Measurements from ENCODE around the gene ZBTB8A. TPM values are rescaled to one million over a fixed set of nuclear protein-coding genes. Genes with fewer than 3 reads are reported as not detected.

The ZBTB8A gene
- polyA plus RNA-seq, 1 of the 3 experiments (the other 2 are of a cell fraction) = 1.3 TPM

DNA sequence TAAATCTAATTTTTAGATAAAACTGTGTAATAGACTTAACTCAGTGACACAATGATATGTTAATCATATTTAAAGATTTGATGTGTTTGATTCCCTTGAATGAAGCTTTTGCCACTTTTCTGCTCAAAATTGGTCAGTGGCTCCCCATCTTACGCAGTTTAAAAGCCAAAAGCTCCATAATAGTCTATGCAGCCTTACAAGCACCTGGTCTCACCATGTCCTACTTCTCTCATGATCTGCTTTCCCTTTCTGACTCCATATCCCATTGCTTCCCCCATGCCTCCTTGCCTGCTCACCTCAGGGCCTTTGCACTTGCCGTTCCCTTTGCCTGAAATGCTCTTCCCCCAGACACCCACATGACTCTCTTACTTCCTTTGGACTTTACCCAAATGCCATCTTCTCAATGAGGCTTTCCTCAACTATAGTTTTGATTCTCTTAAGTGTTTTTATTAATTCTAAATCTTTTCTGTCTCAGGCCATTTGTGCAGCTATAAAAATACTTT lies 1.9 kb downstream of the ZBTB8A start:
- Histone ChIP-seq H3K9me3 (no peaks in the 10 kb centered on the region), H3K4me2 (no peak overlapping the region), H3K9me2 (no peaks in the 10 kb centered on the region), H3K4me1 (ENCODE audit: control insufficient read depth in 1 of 2, insufficient read depth in 2 of 2, low read depth in 1 of 2, low read length in 1 of 2) (peaks cover 5 to 9% of the 10 kb centered on the region in 2 experiments; a peak in 1 of 4 replicates), H4K20me1 (ENCODE audit: insufficient read depth) (no peaks in the 10 kb centered on the region), H3K9ac (no peak overlapping the region), H3K27me3 (ENCODE audit: insufficient read depth) (no peaks in the 10 kb centered on the region), H3K79me2 (ENCODE audit: insufficient read depth) (peaks cover 60% of the 10 kb centered on the region), H3K4me3 (ENCODE audit: low read depth in 2 of 2, low read length in 1 of 2) (no peak overlapping the region), H3F3A (replicated peaks; ENCODE audit: insufficient read depth) (peaks cover 19% of the 10 kb centered on the region), H3K27ac (ENCODE audit: low read depth in 2 of 2, low read length in 1 of 2) (no peak overlapping the region), H3K36me3 (replicated peaks in 1 of 2; ENCODE audit: control insufficient read depth in 1 of 2, insufficient read depth in 2 of 2, low read length in 1 of 2) (peaks cover 0 to 3% of the 10 kb centered on the region in 2 experiments), H2AFZ (ENCODE audit: low read depth) (no peak overlapping the region)
- TF ChIP-seq, protein P1, sequence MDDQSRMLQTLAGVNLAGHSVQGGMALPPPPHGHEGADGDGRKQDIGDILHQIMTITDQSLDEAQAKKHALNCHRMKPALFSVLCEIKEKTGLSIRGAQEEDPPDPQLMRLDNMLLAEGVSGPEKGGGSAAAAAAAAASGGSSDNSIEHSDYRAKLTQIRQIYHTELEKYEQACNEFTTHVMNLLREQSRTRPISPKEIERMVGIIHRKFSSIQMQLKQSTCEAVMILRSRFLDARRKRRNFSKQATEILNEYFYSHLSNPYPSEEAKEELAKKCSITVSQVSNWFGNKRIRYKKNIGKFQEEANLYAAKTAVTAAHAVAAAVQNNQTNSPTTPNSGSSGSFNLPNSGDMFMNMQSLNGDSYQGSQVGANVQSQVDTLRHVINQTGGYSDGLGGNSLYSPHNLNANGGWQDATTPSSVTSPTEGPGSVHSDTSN (IDR thresholded peaks at IDR 0.05) = no peak
- TF ChIP-seq FOXJ3 (CRISPR knock-in tag; IDR thresholded peaks at IDR 0.05) = no peak
- TF ChIP-seq, protein P2, sequence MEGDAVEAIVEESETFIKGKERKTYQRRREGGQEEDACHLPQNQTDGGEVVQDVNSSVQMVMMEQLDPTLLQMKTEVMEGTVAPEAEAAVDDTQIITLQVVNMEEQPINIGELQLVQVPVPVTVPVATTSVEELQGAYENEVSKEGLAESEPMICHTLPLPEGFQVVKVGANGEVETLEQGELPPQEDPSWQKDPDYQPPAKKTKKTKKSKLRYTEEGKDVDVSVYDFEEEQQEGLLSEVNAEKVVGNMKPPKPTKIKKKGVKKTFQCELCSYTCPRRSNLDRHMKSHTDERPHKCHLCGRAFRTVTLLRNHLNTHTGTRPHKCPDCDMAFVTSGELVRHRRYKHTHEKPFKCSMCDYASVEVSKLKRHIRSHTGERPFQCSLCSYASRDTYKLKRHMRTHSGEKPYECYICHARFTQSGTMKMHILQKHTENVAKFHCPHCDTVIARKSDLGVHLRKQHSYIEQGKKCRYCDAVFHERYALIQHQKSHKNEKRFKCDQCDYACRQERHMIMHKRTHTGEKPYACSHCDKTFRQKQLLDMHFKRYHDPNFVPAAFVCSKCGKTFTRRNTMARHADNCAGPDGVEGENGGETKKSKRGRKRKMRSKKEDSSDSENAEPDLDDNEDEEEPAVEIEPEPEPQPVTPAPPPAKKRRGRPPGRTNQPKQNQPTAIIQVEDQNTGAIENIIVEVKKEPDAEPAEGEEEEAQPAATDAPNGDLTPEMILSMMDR (IDR thresholded peaks at IDR 0.05) = no peak
- no peak for TF ChIP-seq SMC3 (IDR thresholded peaks at IDR 0.05; ENCODE audit: low read depth, low read length)
- TF ChIP-seq EP300 (IDR thresholded peaks at IDR 0.05; ENCODE audit: borderline replicate concordance in 1 of 2, low read depth in 1 of 2, low read length in 1 of 2) = no peak
- no peak for TF ChIP-seq JUND (IDR thresholded peaks at IDR 0.05)
- TF ChIP-seq, protein P3, sequence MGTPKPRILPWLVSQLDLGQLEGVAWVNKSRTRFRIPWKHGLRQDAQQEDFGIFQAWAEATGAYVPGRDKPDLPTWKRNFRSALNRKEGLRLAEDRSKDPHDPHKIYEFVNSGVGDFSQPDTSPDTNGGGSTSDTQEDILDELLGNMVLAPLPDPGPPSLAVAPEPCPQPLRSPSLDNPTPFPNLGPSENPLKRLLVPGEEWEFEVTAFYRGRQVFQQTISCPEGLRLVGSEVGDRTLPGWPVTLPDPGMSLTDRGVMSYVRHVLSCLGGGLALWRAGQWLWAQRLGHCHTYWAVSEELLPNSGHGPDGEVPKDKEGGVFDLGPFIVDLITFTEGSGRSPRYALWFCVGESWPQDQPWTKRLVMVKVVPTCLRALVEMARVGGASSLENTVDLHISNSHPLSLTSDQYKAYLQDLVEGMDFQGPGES (IDR thresholded peaks at IDR 0.05; ENCODE audit: low read depth, low read length) = no peak
- no peak for TF ChIP-seq GATA2 (CRISPR knock-in tag; IDR thresholded peaks at IDR 0.05)
- TF ChIP-seq RAD21 (IDR thresholded peaks at IDR 0.05; ENCODE audit: low read length) = no peak
- no peak for TF ChIP-seq GABPA (IDR thresholded peaks at IDR 0.05; ENCODE audit: low read depth)
- CTCF ChIA-PET = interaction anchor here (1.5 kb wide), 1 partner anchor 21 kb away, joined by 4 read pairs; no protein-coding TSS in a partner anchor
- 100% methylated on average over 2 of the region's 2 CpGs for WGBS (ENCODE audit: low lambda C conversion rate)
- no peak for DNase-seq
- POLR2A ChIA-PET = no interaction called here

DNA sequence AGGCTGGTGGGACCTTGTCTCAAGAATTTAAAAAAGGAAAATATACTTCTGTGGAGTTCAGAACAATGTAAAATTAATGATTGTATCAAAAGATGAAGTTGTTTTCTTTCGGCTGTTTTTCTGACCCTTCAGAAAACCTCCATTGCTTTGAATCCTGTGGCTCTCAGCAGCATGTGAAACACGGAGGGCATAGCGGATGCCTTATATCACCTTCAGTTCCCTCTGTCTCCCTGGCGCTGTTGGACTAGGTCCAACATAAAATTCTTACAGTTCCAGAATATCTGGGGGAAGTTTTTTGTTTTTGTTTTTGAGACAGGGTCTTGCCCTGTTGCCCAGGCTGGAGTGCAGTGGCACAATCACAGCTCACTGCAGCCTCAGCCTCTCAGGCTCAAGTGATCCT lies 7.4 kb downstream of the ZBTB8A start:
- 95% methylated on average over 4 of the region's 4 CpGs for WGBS (ENCODE audit: low lambda C conversion rate)
- H4K20me1 ChIP-seq (ENCODE audit: insufficient read depth) = no peaks in the 10 kb centered on the region
- H3K4me2 ChIP-seq = no peak overlapping the region
- no peak overlapping the region for H3K27ac ChIP-seq (ENCODE audit: low read depth in 2 of 2, low read length in 1 of 2)
- no peak overlapping the region for H2AFZ ChIP-seq (ENCODE audit: low read depth)
- ChIA-PET CTCF (no interaction called here), POLR2A (no interaction called here)
- no peaks in the 10 kb centered on the region for H3K9me3 ChIP-seq
- H3K4me3 ChIP-seq (ENCODE audit: low read depth in 2 of 2, low read length in 1 of 2) = no peak overlapping the region
- TF ChIP-seq, protein P4, sequence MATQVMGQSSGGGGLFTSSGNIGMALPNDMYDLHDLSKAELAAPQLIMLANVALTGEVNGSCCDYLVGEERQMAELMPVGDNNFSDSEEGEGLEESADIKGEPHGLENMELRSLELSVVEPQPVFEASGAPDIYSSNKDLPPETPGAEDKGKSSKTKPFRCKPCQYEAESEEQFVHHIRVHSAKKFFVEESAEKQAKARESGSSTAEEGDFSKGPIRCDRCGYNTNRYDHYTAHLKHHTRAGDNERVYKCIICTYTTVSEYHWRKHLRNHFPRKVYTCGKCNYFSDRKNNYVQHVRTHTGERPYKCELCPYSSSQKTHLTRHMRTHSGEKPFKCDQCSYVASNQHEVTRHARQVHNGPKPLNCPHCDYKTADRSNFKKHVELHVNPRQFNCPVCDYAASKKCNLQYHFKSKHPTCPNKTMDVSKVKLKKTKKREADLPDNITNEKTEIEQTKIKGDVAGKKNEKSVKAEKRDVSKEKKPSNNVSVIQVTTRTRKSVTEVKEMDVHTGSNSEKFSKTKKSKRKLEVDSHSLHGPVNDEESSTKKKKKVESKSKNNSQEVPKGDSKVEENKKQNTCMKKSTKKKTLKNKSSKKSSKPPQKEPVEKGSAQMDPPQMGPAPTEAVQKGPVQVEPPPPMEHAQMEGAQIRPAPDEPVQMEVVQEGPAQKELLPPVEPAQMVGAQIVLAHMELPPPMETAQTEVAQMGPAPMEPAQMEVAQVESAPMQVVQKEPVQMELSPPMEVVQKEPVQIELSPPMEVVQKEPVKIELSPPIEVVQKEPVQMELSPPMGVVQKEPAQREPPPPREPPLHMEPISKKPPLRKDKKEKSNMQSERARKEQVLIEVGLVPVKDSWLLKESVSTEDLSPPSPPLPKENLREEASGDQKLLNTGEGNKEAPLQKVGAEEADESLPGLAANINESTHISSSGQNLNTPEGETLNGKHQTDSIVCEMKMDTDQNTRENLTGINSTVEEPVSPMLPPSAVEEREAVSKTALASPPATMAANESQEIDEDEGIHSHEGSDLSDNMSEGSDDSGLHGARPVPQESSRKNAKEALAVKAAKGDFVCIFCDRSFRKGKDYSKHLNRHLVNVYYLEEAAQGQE (IDR thresholded peaks at IDR 0.05; ENCODE audit: low read depth, low read length) = no peak
- TF ChIP-seq SIN3A (IDR thresholded peaks at IDR 0.05; ENCODE audit: borderline replicate concordance, low read depth, low read length) (no peak), GABPA (IDR thresholded peaks at IDR 0.05; ENCODE audit: low read depth) (no peak), CHD2 (IDR thresholded peaks at IDR 0.05; ENCODE audit: low read length, partially characterized antibody) (no peak), FOSL2 (IDR thresholded peaks at IDR 0.05; ENCODE audit: borderline replicate concordance, low read depth) (no peak), RFX5 (IDR thresholded peaks at IDR 0.05; ENCODE audit: low read length) (no peak), POLR2AphosphoS5 (IDR thresholded peaks at IDR 0.05; ENCODE audit: low read depth, low read length) (no peak), NFIC (IDR thresholded peaks at IDR 0.05; ENCODE audit: borderline replicate concordance) (no peak), TCF12 (IDR thresholded peaks at IDR 0.05) (no peak), GATA2 (CRISPR knock-in tag; IDR thresholded peaks at IDR 0.05) (no peak), JUND (IDR thresholded peaks at IDR 0.05) (no peak)
- TF ChIP-seq, protein P5, sequence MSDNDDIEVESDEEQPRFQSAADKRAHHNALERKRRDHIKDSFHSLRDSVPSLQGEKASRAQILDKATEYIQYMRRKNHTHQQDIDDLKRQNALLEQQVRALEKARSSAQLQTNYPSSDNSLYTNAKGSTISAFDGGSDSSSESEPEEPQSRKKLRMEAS (IDR thresholded peaks at IDR 0.05; ENCODE audit: low read depth) = no peak
- TF ChIP-seq, protein P3 (IDR thresholded peaks at IDR 0.05; ENCODE audit: low read depth, low read length) = no peak
- peaks cover 86% of the 10 kb centered on the region for H3K79me2 ChIP-seq (ENCODE audit: insufficient read depth)
- H3K27me3 ChIP-seq (ENCODE audit: insufficient read depth) = no peaks in the 10 kb centered on the region
- H3F3A ChIP-seq (replicated peaks; ENCODE audit: insufficient read depth) = no peaks in the 10 kb centered on the region
- peaks cover 0 to 3% of the 10 kb centered on the region in 2 experiments for H3K36me3 ChIP-seq (replicated peaks in 1 of 2; ENCODE audit: control insufficient read depth in 1 of 2, insufficient read depth in 2 of 2, low read length in 1 of 2)
- H3K9me2 ChIP-seq = no peaks in the 10 kb centered on the region
- no peak overlapping the region for H3K9ac ChIP-seq
- no peak for DNase-seq
- H3K4me1 ChIP-seq (ENCODE audit: control insufficient read depth in 1 of 2, insufficient read depth in 2 of 2, low read depth in 1 of 2, low read length in 1 of 2) = no peaks in the 10 kb centered on the region

Measured in SK-N-SH (cell line).